ENCODE results near the gene B4GALNT1.
A peak's percentile ranks its signal among the peaks of the same experiment; 100 is the strongest.

The B4GALNT1 gene

DNA sequence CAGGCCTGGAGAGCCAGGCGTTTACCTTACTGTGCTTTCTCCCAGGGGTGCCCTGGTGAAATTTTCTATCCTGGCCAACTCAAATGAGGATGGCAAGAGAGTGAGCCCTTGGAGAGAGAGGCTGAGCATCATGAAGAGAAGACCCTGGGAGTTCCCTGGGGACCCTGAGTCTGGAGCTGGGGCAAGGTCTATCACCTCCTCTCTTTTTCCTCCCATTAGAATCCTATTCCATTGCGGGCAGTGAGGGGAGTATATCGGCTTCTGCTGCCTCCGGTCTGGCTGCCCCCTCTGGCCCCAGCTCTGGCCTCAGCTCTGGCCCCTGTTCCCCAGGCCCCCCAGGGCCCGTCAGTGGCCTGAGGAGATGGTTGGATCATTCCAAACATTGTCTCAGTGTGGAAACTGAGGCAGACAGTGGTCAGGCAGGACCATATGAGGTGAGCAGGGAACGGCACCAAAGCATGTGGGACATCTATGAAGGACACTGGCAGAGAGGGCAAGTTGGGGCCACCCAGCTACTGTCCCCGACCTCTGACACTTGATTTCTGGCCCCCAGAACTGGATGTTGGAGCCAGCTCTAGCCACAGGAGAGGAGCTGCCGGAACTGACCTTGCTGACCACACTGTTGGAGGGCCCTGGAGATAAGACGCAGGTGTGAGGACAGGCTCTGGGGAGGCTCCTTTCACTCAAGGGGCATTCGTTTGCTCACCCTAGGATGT lies 20.1 kb downstream of the B4GALNT1 start:
- DNase-seq: no peak
- intact Hi-C loops (cut with DNase I): no loop called here

DNA sequence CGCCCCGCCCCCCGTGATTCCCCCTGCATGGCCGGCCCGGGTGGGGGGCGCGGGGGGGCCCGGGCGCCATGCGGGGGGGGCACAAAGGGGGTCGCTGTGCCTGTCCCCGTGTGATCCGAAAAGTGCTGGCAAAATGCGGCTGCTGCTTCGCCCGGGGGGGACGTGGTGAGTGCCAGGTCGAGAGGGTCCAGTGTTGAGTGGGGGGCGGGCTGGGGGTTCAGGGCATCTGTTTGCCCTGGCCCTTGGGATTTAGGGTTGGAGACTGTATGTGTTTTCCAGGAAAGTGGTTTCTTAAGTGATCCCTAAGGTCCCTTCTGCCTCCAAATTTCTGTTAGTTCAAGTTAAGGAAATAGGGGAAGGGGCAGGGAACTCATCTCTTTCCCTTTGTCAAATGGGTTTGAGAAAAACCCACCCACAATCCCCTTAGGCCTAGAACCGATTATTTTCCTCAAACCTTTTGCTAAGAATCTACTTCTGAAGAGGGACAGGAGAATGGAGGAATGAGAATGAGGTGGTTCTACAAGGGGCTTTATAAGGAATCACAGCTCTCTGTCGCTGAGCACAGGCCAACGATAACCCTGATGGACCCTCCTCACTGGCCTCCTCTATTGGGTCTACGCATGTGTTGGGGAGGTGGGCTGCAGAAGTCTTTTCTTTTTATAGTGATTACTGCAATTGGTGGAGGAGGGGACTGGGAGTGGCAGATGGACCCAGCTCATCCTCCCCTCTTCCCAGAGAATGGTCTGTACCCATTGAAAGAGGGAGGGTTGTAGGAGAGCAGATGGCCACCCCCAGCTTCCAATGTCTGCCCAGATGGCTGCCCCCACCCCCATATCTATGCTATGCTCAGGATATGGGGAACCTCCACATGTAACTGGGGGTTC lies 20.9 kb downstream of the B4GALNT1 start:
- no peak for DNase-seq
- intact Hi-C loops (cut with DNase I): no loop called here

DNA sequence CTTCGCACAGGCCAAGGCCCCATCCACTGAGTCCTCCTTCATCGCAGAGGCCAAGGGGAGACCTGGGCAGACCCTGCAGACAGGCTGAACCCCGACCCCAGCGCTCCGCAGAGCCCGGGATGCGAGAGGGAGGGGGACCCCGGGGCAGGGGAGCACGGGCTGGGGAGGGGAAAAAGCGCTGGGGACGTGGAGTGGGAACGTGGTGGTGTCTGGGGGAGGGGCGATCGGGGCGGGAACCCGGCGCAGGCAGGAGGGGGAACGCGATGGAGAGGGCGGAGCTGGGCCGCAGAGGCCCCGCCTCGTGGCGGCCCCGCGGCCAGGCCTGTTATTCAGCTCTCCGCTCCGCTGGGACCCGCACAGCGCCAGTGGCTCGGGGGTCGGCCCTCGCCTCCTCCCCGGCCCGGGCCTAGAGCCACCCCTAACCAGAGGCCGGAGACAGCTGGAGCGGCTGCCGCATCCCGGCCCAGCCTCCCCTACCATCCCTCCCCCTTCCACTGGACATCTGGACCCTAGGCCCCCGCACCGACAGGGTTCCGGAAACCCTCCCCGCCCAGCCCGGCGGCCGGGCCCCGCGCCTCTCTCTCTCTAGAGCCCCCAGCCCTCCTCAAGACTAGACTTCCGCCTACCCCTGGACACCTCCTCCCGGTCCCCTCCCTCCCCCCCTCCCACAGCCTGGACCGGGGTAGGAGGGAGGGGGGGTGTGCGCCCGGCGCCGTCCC lies 21.7 kb downstream of the B4GALNT1 start, which contains the start of gene ARHGEF25:
Gene ARHGEF25, plus strand, starts transcription at position 328 of the 719 bp plus-strand sequence. CDS start 460 bp downstream, outside the sequence.
- intact Hi-C loops (cut with DNase I): no loop called here
- peak in 39 of 42 donors; percentile 53 to 88 (median 74) for DNase-seq

DNA sequence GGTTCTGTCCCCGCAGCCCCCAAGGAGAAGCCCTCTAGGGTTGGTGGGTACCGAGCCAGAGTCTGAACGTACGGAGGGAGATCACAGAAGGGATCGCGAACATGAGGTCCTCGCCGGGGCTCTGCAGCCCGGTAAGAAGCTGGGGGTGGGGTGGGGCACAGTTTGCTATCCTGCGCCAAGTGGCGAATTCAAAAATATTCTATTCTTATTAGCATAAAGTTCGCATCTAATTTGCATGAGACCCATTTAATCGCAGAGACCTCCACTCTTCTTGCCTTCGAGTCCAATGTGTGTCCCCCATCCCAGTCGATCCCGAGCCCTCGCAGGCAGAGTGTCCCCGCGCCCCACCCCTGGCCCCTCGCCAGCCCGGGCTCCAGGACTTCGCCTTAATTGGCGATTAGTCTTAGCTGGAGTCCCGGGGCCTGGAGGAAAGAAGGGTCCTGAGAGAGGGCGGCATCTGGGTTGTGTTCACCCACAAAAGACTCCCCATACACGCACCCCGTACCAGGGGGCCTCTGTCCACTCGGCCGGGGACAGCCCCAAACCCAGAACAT lies 22.4 kb downstream of the B4GALNT1 start:
- intact Hi-C loops (cut with DNase I): no loop called here
- peak in 2 of 42 donors; percentile 10 to 37 for DNase-seq

DNA sequence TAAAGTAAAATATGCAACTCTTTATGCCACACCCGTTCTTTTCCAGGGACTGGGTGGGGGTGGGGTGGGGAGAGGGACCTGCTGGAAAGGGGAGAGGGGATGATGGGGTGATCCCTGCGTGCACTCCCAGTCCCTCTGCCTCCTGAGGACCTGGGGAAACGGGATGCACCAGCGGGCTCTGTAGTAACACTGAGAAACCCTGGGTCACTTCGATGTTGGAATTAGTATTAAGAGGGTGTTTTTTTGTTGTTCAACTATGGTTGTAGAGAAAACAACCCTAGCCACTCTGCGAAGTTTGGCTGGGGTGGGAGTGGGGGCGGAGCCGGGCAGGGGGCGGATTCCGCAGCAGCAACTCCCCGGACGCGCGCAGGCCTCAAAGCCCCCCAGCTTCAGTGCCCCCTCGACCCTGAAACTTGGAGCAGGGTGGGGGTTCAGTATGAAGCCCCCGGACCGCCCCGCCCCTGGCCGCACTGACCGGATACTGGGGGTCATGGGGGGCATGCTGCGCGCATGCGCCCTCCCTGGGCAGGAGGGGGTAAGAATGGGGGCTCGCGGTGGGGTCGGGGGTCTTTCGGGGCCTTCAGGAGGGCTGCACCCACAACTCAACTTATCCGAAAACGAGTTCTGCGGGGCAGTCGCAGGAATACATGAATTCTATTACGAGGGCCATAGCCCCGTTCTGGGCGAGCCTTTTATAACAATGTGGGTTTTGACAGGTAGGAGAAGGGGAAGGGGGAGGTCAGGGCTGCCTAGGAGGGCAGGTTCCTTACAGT lies 23.0 kb downstream of the B4GALNT1 start:
- peak in 2 of 42 donors; percentile 7 to 23 for DNase-seq
- intact Hi-C loops (cut with DNase I): no loop called here

DNA sequence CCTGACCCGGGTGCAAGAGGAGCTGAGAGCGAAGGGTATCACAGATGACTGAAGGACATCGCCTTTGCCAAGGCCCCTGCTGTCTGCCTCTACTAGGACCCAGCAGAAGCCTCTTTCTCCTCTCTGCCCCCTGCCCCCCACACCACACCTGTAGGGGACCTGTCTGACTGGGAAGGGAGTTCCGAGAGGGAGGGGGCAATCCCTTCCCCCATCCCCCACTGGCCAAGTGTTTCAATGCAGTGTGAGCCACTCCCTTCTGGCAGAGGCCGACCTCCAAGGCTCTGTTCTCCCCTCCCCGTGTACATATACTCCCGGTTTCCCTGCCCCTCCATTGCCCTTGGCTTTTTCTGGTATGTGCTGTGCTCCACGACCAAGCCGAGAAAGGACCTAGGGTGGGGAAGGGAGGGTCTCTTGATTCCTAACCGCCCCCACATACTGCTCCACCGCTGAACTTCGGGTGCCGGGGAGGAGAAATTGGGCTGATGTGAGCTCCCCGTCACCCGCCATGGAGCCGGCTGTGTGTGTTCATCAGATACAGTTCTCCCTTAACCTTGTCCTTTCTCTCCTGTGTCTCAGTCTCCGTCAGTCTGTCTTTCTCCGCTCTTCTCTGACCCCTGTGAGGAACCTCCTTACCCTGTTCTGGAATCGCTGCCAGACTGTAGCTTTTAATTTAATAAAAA lies 23.8 kb downstream of the B4GALNT1 start:
- intact Hi-C loops (cut with DNase I): no loop called here
- peak in 2 of 42 donors; percentile 34 to 47 for DNase-seq

DNA sequence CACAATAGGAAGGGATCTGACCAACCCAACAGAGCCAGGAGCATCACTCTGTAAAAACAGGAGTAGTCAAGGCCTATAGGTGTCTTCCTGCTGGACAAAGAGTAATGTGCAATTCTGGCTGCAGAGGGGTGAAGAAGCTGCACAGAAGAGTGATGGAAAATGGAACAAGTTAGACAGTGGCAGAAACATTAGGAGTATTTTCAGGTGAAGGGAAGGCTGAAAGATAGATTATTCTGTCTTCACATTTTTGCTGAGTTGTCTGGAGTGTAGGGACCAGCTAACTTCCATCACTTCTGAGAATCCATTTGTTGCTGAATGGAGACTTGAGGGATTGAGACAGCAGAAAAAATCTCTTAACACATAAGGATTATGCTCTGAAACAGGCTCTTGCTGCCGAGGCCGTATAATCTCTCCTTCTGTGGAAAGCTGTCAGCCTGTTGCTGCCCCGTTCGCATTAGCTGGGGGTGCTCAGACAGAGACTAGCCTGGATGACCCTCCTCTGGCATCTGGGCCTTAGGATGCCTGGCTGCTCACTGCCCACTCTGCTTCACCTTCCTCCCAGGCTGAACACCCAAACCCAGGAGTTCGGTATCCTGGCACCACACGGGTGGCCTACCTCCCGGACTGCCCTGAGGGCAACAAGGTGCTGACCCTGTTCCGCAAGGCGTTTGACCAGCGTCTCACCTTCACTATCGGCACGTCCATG lies 24.9 kb downstream of the B4GALNT1 start:
- intact Hi-C loops (cut with DNase I): no loop called here
- DNase-seq: no peak

DNA sequence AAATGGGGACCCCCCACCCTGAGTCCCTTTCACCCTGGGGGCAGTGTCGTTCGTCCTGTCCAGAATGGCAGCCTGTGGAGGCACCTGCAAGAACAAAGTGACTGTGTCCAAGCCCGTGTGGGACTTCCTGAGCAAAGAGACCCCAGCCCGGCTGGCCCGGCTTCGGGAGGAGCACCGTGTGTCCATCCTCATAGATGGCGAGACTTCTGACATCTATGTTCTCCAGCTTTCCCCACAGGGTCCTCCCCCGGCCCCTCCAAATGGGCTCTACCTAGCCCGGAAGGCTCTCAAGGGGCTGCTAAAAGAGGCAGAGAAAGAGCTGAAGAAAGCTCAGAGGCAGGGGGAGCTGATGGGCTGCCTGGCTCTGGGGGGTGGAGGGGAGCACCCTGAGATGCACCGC lies 26.2 kb downstream of the B4GALNT1 start:
- intact Hi-C loops (cut with DNase I): no loop called here

DNA sequence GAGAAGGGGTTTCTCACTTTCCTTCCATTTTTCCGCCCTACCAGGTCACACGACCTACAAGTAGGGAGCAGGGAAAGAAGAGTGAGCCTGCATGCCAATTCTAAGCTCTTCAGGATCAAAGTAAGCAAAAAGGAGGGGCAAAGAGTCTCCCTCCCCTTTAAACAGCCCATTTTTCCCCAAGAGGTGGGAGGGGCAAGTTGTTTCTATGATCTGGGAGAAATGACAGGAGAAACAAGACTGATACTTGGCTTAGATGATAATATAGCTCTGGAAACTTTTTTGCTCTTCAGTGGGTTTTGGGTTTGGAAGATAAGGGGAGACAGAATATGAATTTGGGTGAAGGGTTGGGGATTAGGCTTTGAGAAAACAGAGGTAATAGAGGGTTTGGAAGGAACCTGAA lies 26.6 kb downstream of the B4GALNT1 start:
- no peak for DNase-seq
- intact Hi-C loops (cut with DNase I): no loop called here

More for the DNA sequence above, 26.2 kb downstream of the B4GALNT1 start:
- DNase-seq: no peak

DNA sequence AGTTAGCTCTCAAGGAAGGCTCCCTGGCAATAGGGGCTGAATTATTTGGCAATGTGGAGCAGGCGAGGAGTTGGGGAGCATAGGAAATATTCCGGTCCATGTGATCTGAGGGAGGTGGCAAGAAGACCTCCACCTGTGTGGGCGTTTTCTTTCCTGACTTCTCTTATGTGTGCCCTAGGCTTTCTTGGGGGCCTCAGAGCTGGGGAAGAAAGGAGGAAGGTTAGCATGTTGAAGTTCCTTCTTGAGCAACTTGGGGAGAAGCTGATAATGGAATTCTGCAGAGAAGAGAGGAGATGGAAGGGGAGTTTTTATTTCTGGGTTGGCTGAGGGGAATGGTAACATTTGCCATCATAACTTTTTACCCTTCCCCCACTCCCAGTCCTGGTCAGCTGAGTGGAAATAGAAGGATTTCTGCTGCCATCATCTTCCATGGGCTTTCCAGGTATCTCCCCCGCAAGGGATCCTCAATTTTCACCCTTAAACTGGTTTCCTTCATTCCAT lies 27.1 kb downstream of the B4GALNT1 start:
- peak in 1 of 42 donors; percentile 51 for DNase-seq
- intact Hi-C loops (cut with DNase I): no loop called here

DNA sequence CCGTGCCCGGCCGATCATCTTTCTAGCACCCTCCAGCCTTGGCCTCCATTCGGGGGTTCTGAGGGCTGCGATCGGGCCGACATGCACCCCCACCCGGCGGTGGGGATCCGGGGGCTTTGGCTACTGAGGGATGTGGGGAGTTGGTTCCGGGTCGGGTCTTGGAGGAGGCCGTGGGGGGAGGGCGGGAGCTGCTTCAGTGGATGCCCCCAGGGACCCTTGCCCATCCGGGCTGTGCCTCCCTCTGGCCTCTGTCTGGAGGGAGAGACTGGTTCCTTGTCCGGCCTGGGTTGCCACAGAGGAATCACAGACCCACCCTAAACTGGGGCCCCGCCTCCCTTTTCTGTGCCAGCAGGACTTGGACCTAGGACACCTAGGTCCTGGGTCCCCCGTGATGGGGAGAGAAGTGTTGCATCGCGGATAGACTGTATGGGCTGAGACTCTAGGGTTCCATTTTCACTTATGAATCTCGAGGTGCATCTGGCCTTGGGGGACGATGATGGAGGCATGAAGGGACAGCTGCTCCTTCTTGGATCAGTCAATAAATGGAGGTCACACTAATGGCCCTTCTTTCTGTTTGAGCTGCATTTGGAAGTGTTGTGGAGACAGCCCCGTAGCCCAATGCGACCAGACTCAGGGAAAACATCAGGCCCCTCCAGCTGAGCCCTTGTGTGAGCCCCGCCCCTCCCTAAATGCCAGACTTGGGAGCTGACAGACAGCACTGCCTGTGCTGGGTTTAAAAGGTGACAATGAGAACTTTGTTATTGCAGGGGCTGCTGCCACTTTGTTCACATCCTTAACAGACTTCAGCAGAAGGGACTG lies 27.8 kb downstream of the B4GALNT1 start:
- intact Hi-C loops (cut with DNase I): no loop called here
- peak in 22 of 42 donors; percentile 28 to 68 (median 44) for DNase-seq

DNA sequence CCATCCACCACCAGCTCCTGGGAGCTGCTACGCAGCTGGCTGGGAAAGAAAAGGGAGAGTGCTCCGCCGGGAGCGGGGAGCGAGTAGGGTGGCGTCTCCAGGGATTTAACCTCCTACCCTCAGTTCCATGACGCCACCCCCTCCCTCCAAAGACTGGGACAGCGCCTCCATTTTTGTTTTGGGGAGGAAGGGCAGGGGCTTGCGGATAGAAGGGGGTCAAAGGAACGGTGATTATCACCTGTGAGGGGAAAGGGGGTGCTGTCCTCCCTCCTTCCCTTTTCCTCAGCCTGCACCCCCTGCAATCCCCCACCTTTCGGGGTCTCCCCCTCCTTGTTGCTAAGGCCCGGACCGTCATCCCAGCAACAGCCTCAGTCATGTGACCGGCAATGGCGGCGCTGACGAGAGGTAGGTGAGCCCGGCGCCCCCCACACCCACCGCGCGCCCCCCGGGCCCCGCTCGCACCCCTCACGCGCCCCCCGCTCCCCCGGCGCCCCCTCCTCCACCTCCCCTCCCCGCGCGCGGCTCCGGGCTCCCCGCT lies 28.5 kb downstream of the B4GALNT1 start, which contains the start of gene DTX3:
Gene DTX3, plus strand, starts transcription at position 371 of the 538 bp plus-strand sequence. CDS start 1,694 bp downstream, outside the sequence.
- peak; percentile 72 to 92 (median 84) for DNase-seq
- intact Hi-C loops (cut with DNase I): no loop called here

DNA sequence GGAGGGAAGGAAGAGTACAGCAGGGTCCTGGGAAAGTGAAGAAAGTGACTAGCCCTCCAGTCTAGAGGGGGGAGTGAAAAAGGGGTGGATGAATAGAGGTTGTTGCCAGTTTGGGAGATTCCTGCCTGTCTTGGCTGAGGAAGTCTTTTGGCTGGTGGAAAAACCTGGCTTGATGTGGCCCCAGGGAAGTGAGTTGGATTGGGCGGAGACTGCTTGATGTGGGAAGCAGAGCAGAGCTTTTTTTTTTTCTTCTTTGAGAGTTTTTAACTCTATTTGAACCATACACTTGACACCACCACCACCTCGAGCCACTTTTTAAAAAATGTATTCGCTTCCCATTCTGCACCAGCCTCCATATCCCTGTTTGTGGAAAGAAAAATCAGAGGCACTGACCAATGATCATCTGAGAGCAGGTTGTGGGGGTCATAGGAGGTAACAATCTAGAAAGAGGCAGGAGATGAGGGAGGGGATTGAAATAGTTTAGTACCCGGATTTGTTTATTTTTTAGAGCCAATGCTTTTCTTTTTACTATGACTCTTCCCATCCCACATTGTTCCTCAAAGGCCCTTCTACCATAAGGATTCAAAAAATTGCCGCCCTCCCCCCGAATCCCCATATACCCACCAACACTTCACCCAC lies 29.1 kb downstream of the B4GALNT1 start:
- intact Hi-C loops (cut with DNase I): no loop called here
- DNase-seq: peak in 31 of 42 donors; percentile 34 to 83 (median 62)

DNA sequence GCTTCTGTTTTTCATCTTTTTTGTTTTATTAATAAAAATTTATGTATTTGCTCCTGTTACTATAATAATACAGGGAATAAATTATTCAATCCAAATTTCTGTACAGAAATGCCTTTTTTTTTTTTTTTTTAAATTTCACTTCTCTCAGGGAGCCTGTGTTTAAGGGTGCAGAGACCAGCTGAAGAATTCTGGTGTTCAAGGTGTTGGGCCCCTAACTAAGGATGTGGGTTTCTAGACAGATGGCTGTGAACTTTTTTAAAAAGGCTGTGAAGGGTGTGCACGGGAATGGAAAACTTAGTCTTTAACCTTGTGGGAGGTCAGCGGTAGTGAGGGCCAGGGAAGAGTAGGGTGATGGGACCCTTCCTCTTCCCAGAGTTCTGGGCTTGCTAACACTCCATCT lies 29.7 kb downstream of the B4GALNT1 start:
- no peak for DNase-seq
- intact Hi-C loops (cut with DNase I): no loop called here

DNA sequence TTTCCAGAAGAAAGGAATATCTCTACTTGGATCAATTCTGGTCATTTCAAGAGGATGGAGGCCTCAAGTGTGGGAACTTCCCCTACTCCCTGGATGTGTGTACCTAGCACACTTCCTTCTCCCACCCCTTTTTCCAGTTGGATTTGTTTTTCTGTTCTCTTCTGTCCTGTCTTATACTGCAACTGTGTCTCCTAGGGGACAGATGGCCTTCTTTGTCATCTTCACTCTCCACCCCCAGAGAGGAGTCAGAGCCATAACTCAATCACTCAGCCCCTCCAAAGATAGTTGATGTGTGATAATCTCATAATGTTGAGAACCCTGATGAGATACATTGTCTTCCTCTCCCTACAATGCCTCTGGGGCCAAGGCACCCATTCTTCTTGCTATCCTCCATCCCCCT lies 30.5 kb downstream of the B4GALNT1 start:
- no peak for DNase-seq
- intact Hi-C loops (cut with DNase I): no loop called here
